Endothelial cell of umbilical vein (primary cell): ENCODE measurements around the gene KXD1. TPM values are rescaled to one million over a fixed set of nuclear protein-coding genes. Genes with fewer than 3 reads are reported as not detected.

ENCODE experiments used
- BruUV-seq: library from RNA; stranded (reverse); fragments of 400-500 nt; replicated peaks from 2 replicates; lab custom pipeline; 2021; lab: Mats Ljungman, UMichigan
- CTCF ChIA-PET: fragments of 300-600, 350-600 bp; sonication (Branson Sonifier 250); formaldehyde crosslinking; loops from one replicate; lab custom pipeline; 2021; ENCODE audit warnings: antibody characterized with exemption, inconsistent platforms; lab: Charles Lee
- POLR2A ChIA-PET: fragments of 300-600, 350-600 bp; sonication (Branson Sonifier 250); formaldehyde crosslinking; loops from one replicate; lab custom pipeline; 2021; ENCODE audit warnings: antibody characterized with exemption, inconsistent platforms; lab: Charles Lee
- DNase-seq: peaks from one replicate; pipeline ENCODE4 v3.0.0-alpha.2; 2011; ENCODE audit warnings: low read depth, low spot score
- FAIRE-seq: peaks from 2 replicates; lab custom pipeline; 2011; peaks lifted over from hg19 to GRCh38; lab: Jason Lieb, UNC
- H2AFZ ChIP-seq: 2 replicates; pipeline ENCODE4 v1.6.0; 2012; ENCODE audit warnings: low read depth, low read length, control low read depth, inconsistent platforms
- H3K27ac ChIP-seq: 2 replicates; pipeline ENCODE4 v1.5.1; 2011; ENCODE audit warnings: low read depth, mild to moderate bottlenecking, control low read depth, low read length, moderate library complexity; ENCODE audit not compliant: insufficient read depth
- H3K27me3 ChIP-seq, 2 experiments: 2 replicates each; pipeline versions ENCODE4 v1.6.0 to v1.6.1; 2011; ENCODE audit warnings: low read length in 2 of 2, mixed read lengths in 1 of 2; ENCODE audit not compliant: control insufficient read depth in 2 of 2, insufficient read depth in 2 of 2
- H3K36me3 ChIP-seq, 2 experiments: 2 replicates in 1 of 2; 3 replicates in 1 of 2; pipeline ENCODE4 v1.5.1; 2011; ENCODE audit warnings: low read length in 2 of 2, mild to moderate bottlenecking in 1 of 2, moderate library complexity in 1 of 2; ENCODE audit not compliant: control insufficient read depth in 2 of 2, insufficient read depth in 2 of 2; ENCODE audit errors: extremely low read depth in 1 of 2
- H3K4me1 ChIP-seq: 3 replicates; pipeline ENCODE4 v1.5.1; 2011; ENCODE audit warnings: mild to moderate bottlenecking, low read length; ENCODE audit not compliant: control insufficient read depth, insufficient read depth; ENCODE audit errors: extremely low read depth
- H3K4me2 ChIP-seq: 2 replicates; pipeline ENCODE4 v1.6.1; 2011; ENCODE audit warnings: low read length, control low read depth, mixed read lengths; ENCODE audit not compliant: insufficient read depth
- H3K4me3 ChIP-seq, 3 experiments: fragments of 200-600 bp in 1 of 3; sonication (generic), shearing (Covaris generic) in 1 of 3; replicated peaks in 1 of 3; 2 replicates each; pipeline ENCODE4 v1.5.1; 2011 to 2016; ENCODE audit warnings: control low read depth in 3 of 3, low read length in 3 of 3, mild to moderate bottlenecking in 2 of 3, inconsistent platforms in 1 of 3, low read depth in 1 of 3, moderate library complexity in 1 of 3; ENCODE audit not compliant: insufficient read depth in 1 of 3
- H3K79me2 ChIP-seq: 2 replicates; pipeline ENCODE4 v1.6.0; 2012; ENCODE audit warnings: low read length, inconsistent platforms; ENCODE audit not compliant: control insufficient read depth, insufficient read depth
- H3K9ac ChIP-seq: replicated peaks from 2 replicates; pipeline ENCODE3; 2011; ENCODE audit warnings: low read length, control low read depth; ENCODE audit not compliant: insufficient read depth; ENCODE audit errors: extremely low read depth
- H3K9me1 ChIP-seq: replicated peaks from 3 replicates; pipeline ENCODE4 v1.6.0; 2011; ENCODE audit warnings: mild to moderate bottlenecking, low read length; ENCODE audit not compliant: control insufficient read depth, insufficient read depth; ENCODE audit errors: extremely low read depth
- H3K9me3 ChIP-seq: replicated peaks from 2 replicates; pipeline ENCODE4 v1.5.1; 2012; ENCODE audit warnings: low read length, inconsistent platforms; ENCODE audit not compliant: control insufficient read depth, insufficient read depth
- H4K20me1 ChIP-seq: replicated peaks from 2 replicates; pipeline ENCODE3; 2011; ENCODE audit warnings: mild to moderate bottlenecking, low read length; ENCODE audit not compliant: control insufficient read depth, insufficient read depth; ENCODE audit errors: extremely low read depth
- EZH2 ChIP-seq: IDR thresholded peaks from 2 replicates; pipeline ENCODE4 v1.6.1; 2012; ENCODE audit warnings: borderline replicate concordance, low read depth, mild to moderate bottlenecking, moderate library complexity, low read length, inconsistent platforms; ENCODE audit not compliant: severe bottlenecking
- FOS ChIP-seq: IDR thresholded peaks from 2 replicates; pipeline ENCODE4 v1.6.1; 2011; ENCODE audit warnings: mild to moderate bottlenecking, low read length, moderate library complexity, borderline replicate concordance; ENCODE audit not compliant: insufficient read depth
- GATA2 ChIP-seq: IDR thresholded peaks from 2 replicates; pipeline ENCODE4 v1.7.0; 2011; ENCODE audit warnings: low read depth, mild to moderate bottlenecking, moderate library complexity, mixed read lengths, low read length; ENCODE audit not compliant: insufficient read length, insufficient read depth
- JUN ChIP-seq: IDR thresholded peaks from 2 replicates; pipeline ENCODE4 v1.6.1; 2011; ENCODE audit warnings: borderline replicate concordance, low read depth; ENCODE audit not compliant: insufficient read length, insufficient read depth
- MYC ChIP-seq: IDR thresholded peaks from one replicate; pipeline ENCODE4 v1.6.1; 2011; ENCODE audit warnings: mild to moderate bottlenecking, low read depth, low read length
- POLR2A ChIP-seq: IDR thresholded peaks from 2 replicates; pipeline ENCODE4 v1.6.1; 2012; ENCODE audit warnings: low read depth, mild to moderate bottlenecking, control low read depth, low read length
- POLR2AphosphoS5 ChIP-seq: IDR thresholded peaks from 2 replicates; pipeline ENCODE4 v1.6.1; 2012; ENCODE audit warnings: low read depth, mild to moderate bottlenecking, control low read depth, low read length, moderate library complexity; ENCODE audit not compliant: insufficient read depth
- dilution Hi-C: fragments of 300-500 bp; cut with MboI; formaldehyde crosslinking; loops from one replicate; pipeline ENCODE4 v1.15.0; 2019; ENCODE audit warnings: low sequenced_read_pairs; ENCODE audit not compliant: extremely low pct_ligation_motif_present
- intact Hi-C: fragments of 100-400 bp; cut with micrococcal nuclease; formaldehyde crosslinking; loops from one replicate; pipeline ENCODE4 v1.10.0; 2022
- polyA plus RNA-seq, 4 experiments: library from polyadenylated mRNA; depleted of rRNA in 3 of 4; stranded (reverse) in 3 of 4; unstranded in 1 of 4; fragments of >200 nt; gene quantifications; 2 replicates each; pipeline versions ENCODE4 v1.2.1 to v1.2.3, GENCODE V29; 2011 to 2012; ENCODE audit warnings: missing spikeins in 1 of 4
- total RNA-seq: library from RNA; stranded (reverse); gene quantifications from 2 replicates; pipeline ENCODE4 v1.2.3, GENCODE V29; 2021
- TF ChIP-seq, protein P1 (sequence below), 2 donors: IDR thresholded peaks; 1 replicate in 1 of 2; 2 replicates in 1 of 2; pipeline ENCODE4 v1.5.1; 2011; ENCODE audit warnings: low read length in 2 of 2, mild to moderate bottlenecking in 2 of 2, moderate library complexity in 2 of 2, control low read depth in 1 of 2, inconsistent platforms in 1 of 2, low read depth in 1 of 2; ENCODE audit not compliant: insufficient read depth in 1 of 2; ENCODE audit errors: extremely low read depth in 1 of 2
- TF ChIP-seq, protein P2 (sequence below): IDR thresholded peaks from 2 replicates; pipeline ENCODE4 v1.6.1; 2011; ENCODE audit not compliant: insufficient read depth, insufficient read length

Gene KXD1
- total and polyA plus RNA-seq, 2 donors (not counting 3 experiments of a cell fraction or from before 2014, with no cell fraction given) = 134 to 186 TPM

DNA sequence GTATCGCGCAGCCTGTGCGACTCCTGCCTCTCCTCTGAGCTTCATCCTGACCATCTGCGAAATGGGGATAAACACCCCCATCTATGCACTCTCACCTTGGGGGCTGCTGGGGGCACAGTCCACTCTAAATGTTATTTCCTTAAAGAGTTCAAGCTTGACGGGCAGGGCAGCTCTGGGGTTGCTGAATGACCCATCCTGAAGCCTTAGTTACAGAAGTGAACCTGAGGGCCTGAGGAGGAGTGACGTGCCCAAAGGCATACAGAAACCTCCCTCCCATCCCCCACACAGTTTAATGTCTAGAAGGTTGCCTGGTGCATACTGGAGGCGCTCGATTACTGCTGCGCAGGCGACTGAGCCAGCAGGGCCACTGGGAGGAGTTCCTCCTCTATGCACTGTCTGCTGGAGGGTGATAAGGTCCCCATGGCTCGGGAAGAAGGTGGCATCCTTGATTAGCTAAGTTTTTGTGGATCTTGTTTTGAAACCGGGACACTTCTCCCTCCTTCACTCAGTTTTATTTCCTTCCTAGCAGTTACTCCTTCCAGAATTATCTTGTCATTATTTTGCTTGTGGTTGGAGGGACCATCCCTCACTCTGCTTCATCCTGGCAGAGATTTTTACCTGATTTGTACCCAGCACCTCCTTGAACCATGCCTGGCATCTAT, 13.7 kb upstream of the KXD1 start:
- no peaks in the 10 kb centered on the region for H4K20me1 ChIP-seq
- peaks cover 12% of the 10 kb centered on the region for H3K79me2 ChIP-seq
- no peaks in the 10 kb centered on the region for H3K9me1 ChIP-seq
- DNase-seq (peak; percentile 38), FAIRE-seq (peak; percentile 72)
- no peak for TF ChIP-seq EZH2
- TF ChIP-seq JUN = no peak
- TF ChIP-seq POLR2A = no peak
- no peak for TF ChIP-seq GATA2
- TF ChIP-seq, protein P1, sequence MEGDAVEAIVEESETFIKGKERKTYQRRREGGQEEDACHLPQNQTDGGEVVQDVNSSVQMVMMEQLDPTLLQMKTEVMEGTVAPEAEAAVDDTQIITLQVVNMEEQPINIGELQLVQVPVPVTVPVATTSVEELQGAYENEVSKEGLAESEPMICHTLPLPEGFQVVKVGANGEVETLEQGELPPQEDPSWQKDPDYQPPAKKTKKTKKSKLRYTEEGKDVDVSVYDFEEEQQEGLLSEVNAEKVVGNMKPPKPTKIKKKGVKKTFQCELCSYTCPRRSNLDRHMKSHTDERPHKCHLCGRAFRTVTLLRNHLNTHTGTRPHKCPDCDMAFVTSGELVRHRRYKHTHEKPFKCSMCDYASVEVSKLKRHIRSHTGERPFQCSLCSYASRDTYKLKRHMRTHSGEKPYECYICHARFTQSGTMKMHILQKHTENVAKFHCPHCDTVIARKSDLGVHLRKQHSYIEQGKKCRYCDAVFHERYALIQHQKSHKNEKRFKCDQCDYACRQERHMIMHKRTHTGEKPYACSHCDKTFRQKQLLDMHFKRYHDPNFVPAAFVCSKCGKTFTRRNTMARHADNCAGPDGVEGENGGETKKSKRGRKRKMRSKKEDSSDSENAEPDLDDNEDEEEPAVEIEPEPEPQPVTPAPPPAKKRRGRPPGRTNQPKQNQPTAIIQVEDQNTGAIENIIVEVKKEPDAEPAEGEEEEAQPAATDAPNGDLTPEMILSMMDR (IDR thresholded peaks at IDR 0.05; ENCODE audit: extremely low read depth in 1 of 2, insufficient read depth in 1 of 2, low read depth in 1 of 2, low read length in 2 of 2) = no peak
- TF ChIP-seq, protein P2, sequence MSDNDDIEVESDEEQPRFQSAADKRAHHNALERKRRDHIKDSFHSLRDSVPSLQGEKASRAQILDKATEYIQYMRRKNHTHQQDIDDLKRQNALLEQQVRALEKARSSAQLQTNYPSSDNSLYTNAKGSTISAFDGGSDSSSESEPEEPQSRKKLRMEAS = no peak
- no peak for TF ChIP-seq MYC
- TF ChIP-seq FOS = no peak
- TF ChIP-seq POLR2AphosphoS5 = no peak
- H3K27me3 ChIP-seq = no peaks in the 10 kb centered on the region
- H3K9ac ChIP-seq = no peak overlapping the region
- peak overlapping the region; percentile 66 for H3K4me2 ChIP-seq
- ChIA-PET CTCF (interaction anchor here (0.8 to 1.2 kb wide), 5 partner anchors 12 to 29 kb away, joined by 3 read pairs; no protein-coding TSS in a partner anchor), POLR2A (interaction anchor here (1.0 kb wide), 1 partner anchor 24 kb away, joined by 4 read pairs; no protein-coding TSS in a partner anchor)
- H3K4me3 ChIP-seq = peak overlapping the region in 2 of 3 experiments; percentile 30 to 44
- peaks cover 12% of the 10 kb centered on the region for H3K4me1 ChIP-seq
- peaks cover 3 to 14% of the 10 kb centered on the region in 2 experiments for H3K36me3 ChIP-seq
- intact Hi-C loops (loop anchor here (1.0 kb wide), 2 partner anchors 22 to 27 kb away; partner anchors contain the start of genes ELL and UBA52), dilution Hi-C loops (no loop called here)
- no peaks in the 10 kb centered on the region for H3K9me3 ChIP-seq
- no peak overlapping the region for H3K27ac ChIP-seq
- H2AFZ ChIP-seq = peak overlapping the region; percentile 74
- no TSS peak for BruUV-seq
